Sigmoid colon (tissue), 7 donors: ENCODE measurements around the gene NNMT. TPM values are rescaled to one million over a fixed set of nuclear protein-coding genes. Genes with fewer than 3 reads are reported as not detected.

Source experiments
- DNase-seq: peaks from one replicate; pipeline ENCODE4 v3.0.0-alpha.2; 2019
- H3K27ac ChIP-seq, 4 donors: fragments of 200-600 bp; sonication (generic); one replicate each; pipeline ENCODE4 v1.5.1; 2016 to 2019; ENCODE audit warnings: mild to moderate bottlenecking in 1 of 4
- H3K27me3 ChIP-seq, 3 donors: fragments of 200-600 bp; sonication (generic); one replicate each; pipeline ENCODE4 v1.5.1; 2019; ENCODE audit warnings: mild to moderate bottlenecking in 1 of 3
- H3K36me3 ChIP-seq, 4 donors: fragments of 200-600 bp; sonication (generic); one replicate each; pipeline ENCODE4 v1.5.1; 2016 to 2019
- H3K4me1 ChIP-seq, 4 donors: fragments of 200-600 bp; sonication (generic); one replicate each; pipeline ENCODE4 v1.5.1; 2017 to 2019
- H3K4me3 ChIP-seq, 4 donors: fragments of 200-600 bp; sonication (generic); one replicate each; pipeline ENCODE4 v1.5.1; 2017 to 2019; ENCODE audit warnings: mild to moderate bottlenecking in 2 of 4, moderate library complexity in 1 of 4
- H3K9me3 ChIP-seq, 4 donors: fragments of 200-600 bp in 3 of 4; sonication (generic) in 3 of 4; one replicate each; pipeline versions ENCODE4 v1.5.1 to v1.6.1; 2013 to 2019
- CTCF ChIP-seq, 4 experiments: fragments of 450-650 bp in 3 of 4; fragments of 200-600 bp in 1 of 4; IDR thresholded peaks; one replicate each; pipeline ENCODE4 v1.5.1; 2016 to 2019; ENCODE audit warnings: antibody characterized with exemption in 4 of 4, mild to moderate bottlenecking in 3 of 4, moderate library complexity in 2 of 4
- EP300 ChIP-seq, 4 donors: sonication (generic); formaldehyde crosslinking; IDR thresholded peaks; one replicate each; pipeline ENCODE4 v1.6.1; 2017; ENCODE audit warnings: antibody characterized with exemption in 4 of 4
- POLR2A ChIP-seq, 2 donors: fragments of 450-650 bp; IDR thresholded peaks; one replicate each; pipeline ENCODE4 v1.6.1; 2016; ENCODE audit warnings: antibody characterized with exemption in 2 of 2, mild to moderate bottlenecking in 2 of 2, moderate library complexity in 2 of 2
- POLR2AphosphoS5 ChIP-seq, 4 donors: sonication (generic); formaldehyde crosslinking; IDR thresholded peaks; one replicate each; pipeline ENCODE4 v1.6.1; 2017; ENCODE audit warnings: antibody characterized with exemption in 4 of 4
- WGBS, 2 donors: extraction: QIAGEN DNeasy Blood & Tissue Kit; methylation state at CpG; one replicate each; pipeline ENCODE4 v1.1.7; 2013; 5-methylcytosine and 5-hydroxymethylcytosine counted together
- intact Hi-C: fragments of 100-400 bp; cut with DNase I; formaldehyde crosslinking; loops from one replicate; pipeline ENCODE4 v1.15.1; 2023
- polyA plus RNA-seq, 3 donors: library from polyadenylated mRNA; stranded (reverse); fragments of 200-250 nt; gene quantifications; one replicate each; pipeline ENCODE4 v1.2.3, GENCODE V29; 2013
- total RNA-seq, 4 donors: library from RNA; depleted of rRNA; stranded (reverse); fragments of >200 nt; gene quantifications; one replicate each; pipeline ENCODE4 v1.1.0, GENCODE V29; 2016
- donor health status: healthy with polysubstance abuse.
- donor health status: Bipolar disorder and iron deficiency.
- donor health status: healthy.

NNMT gene
- total and polyA plus RNA-seq, 7 donors: 28.0 to 960 (median 208) TPM

GRCh38 chr11:114344494-114344893 is 48.3 kb downstream of the NNMT start:
- H3K27me3 ChIP-seq: no peaks in the 10 kb centered on the region
- no peak overlapping the region for H3K4me3 ChIP-seq
- H3K27ac ChIP-seq: no peak overlapping the region
- no peak for DNase-seq
- H3K4me1 ChIP-seq: peaks cover 0 to 10% (median 7%) of the 10 kb centered on the region in 4 donors
- no peaks in the 10 kb centered on the region for H3K9me3 ChIP-seq
- H3K36me3 ChIP-seq: no peaks in the 10 kb centered on the region
- intact Hi-C loops: loop anchor here (5.0 kb wide), 1 partner anchor 263 kb away; no protein-coding TSS in a partner anchor
- WGBS, 2 donors: 75 to 77% methylated on average over 4 of the region's 4 CpGs
- TF ChIP-seq EP300 (IDR thresholded peaks at IDR 0.05): no peak
- TF ChIP-seq POLR2A (IDR thresholded peaks at IDR 0.05): no peak
- TF ChIP-seq POLR2AphosphoS5 (IDR thresholded peaks at IDR 0.05): no peak
- TF ChIP-seq CTCF (IDR thresholded peaks at IDR 0.05): no peak

- H3K9me3 ChIP-seq: no peaks in the 10 kb centered on the region
- TF ChIP-seq POLR2AphosphoS5 (IDR thresholded peaks at IDR 0.05) (no peak), CTCF (IDR thresholded peaks at IDR 0.05) (no peak), POLR2A (IDR thresholded peaks at IDR 0.05) (no peak), EP300 (IDR thresholded peaks at IDR 0.05) (no peak)
- no peak overlapping the region for H3K27ac ChIP-seq
- H3K4me3 ChIP-seq: no peak overlapping the region
- 76 to 97% methylated on average over 3 of the region's 3 CpGs for WGBS, 2 donors
- DNase-seq: no peak
- H3K27me3 ChIP-seq: no peaks in the 10 kb centered on the region
- peaks cover 0 to 3% (median under 1%) of the 10 kb centered on the region in 4 donors for H3K4me1 ChIP-seq
- intact Hi-C loops: loop anchor here (5.0 kb wide), 2 partner anchors 52 to 63 kb away; no protein-coding TSS in a partner anchor
- no peaks in the 10 kb centered on the region for H3K36me3 ChIP-seq
Measured at GRCh38 chr11:114345575-114346222, 49.5 kb downstream of the NNMT start.

- 67 to 73% methylated on average over 4 of the region's 4 CpGs for WGBS, 2 donors
- Histone ChIP-seq H3K27me3 (no peaks in the 10 kb centered on the region), H3K36me3 (no peaks in the 10 kb centered on the region), H3K9me3 (no peaks in the 10 kb centered on the region), H3K4me3 (peak overlapping the region in 2 of 4 donors; percentile 8 to 27), H3K4me1 (no peaks in the 10 kb centered on the region), H3K27ac (no peak overlapping the region)
- intact Hi-C loops: loop anchor here (5.0 kb wide), 2 partner anchors 51 to 64 kb away; no protein-coding TSS in a partner anchor
- no peak for TF ChIP-seq POLR2A (IDR thresholded peaks at IDR 0.05)
- TF ChIP-seq EP300 (IDR thresholded peaks at IDR 0.05): no peak
- no peak for TF ChIP-seq POLR2AphosphoS5 (IDR thresholded peaks at IDR 0.05)
- no peak for TF ChIP-seq CTCF (IDR thresholded peaks at IDR 0.05)
- no peak for DNase-seq
Measured at GRCh38 chr11:114346709-114347141, 50.5 kb downstream of the NNMT start.

DNA sequence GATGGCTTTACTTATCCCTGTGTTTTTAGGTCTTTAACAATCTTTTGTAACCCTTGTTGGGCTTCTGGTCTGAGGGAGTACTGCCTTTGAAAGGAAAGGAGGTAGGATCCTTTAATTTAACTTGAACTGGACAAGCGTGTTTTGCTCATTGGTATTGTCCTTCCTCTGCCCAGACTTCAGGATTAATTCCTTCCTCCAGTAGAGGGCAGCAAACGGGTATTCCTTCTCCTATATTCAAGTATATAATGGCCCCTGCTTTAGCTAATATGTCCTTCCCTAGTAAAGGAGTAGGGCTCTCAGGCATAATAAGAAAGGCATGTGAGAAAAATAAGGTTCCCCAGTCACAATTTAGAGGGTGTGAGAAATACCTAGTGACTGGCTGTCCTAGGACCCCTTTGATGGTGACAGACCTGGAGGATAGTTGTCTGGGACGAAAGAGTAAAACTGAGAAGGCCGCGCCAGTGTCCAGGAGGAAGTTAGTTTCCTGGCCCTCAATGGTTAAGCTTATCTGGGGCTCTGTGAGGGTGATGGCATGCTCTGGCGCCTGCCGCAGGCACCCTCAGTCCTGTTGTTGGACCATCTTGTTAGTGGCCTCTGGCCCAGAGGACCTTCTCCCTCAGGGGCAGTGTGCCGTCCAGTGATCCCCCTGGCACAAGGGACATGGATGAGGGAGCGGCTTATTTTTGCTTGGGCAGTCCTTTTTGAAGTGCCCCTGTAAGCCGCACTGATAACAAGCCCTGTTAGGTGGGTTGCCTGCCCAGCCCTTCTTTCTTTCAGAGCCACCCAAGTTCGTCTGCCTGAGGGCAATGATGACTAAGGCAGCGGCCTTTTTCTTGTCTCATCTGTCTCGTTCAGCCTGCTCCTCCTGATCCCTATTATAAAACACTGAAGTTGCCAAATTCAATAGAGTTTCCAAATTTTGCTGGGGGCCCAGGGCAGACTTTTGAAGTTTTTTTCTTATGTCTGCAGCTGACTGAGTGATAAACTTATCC is 52.3 kb downstream of the NNMT start:
- DNase-seq: no peak
- intact Hi-C loops: loop anchor here (5.0 kb wide), 2 partner anchors 49 to 66 kb away; no protein-coding TSS in a partner anchor
- 77 to 79% methylated on average over 13 of the region's 13 CpGs for WGBS, 2 donors
- Histone ChIP-seq H3K27ac (no peak overlapping the region), H3K9me3 (no peaks in the 10 kb centered on the region), H3K4me1 (no peaks in the 10 kb centered on the region), H3K27me3 (no peaks in the 10 kb centered on the region), H3K36me3 (no peaks in the 10 kb centered on the region), H3K4me3 (no peak overlapping the region)
- TF ChIP-seq POLR2A (IDR thresholded peaks at IDR 0.05) (no peak), POLR2AphosphoS5 (IDR thresholded peaks at IDR 0.05) (no peak), CTCF (IDR thresholded peaks at IDR 0.05) (peak; percentile 13 to 64 (median 34)), EP300 (IDR thresholded peaks at IDR 0.05) (no peak)
